Gastroesophageal sphincter (tissue), 4 donors: ENCODE results near the gene ARMS2. TPM values are rescaled to one million over a fixed set of nuclear protein-coding genes. Genes with fewer than 3 reads are reported as not detected.
A peak's percentile ranks its signal among the peaks of the same experiment; 100 is the strongest.

Experiments
- ATAC-seq: fragments of 150-250 bp; one replicate; pipeline ENCODE4 v1.9.1; 2016; ENCODE audit warnings: mild to moderate bottlenecking, moderate library complexity
- H3K27ac ChIP-seq, 4 donors: fragments of 200-600 bp; sonication (generic) in 3 of 4; 1 replicate in 3 of 4; 2 replicates in 1 of 4; pipeline ENCODE4 v1.5.1; 2016 to 2019
- H3K27me3 ChIP-seq: fragments of 200-600 bp; sonication (generic); one replicate; pipeline ENCODE4 v1.5.1; 2019
- H3K36me3 ChIP-seq, 2 donors: fragments of 200-600 bp; sonication (generic); one replicate each; pipeline ENCODE4 v1.5.1; 2019; ENCODE audit warnings: control low read depth in 1 of 2
- H3K4me1 ChIP-seq, 3 donors: fragments of 200-600 bp; sonication (generic); 1 replicate in 2 of 3; 2 replicates in 1 of 3; pipeline ENCODE4 v1.5.1; 2016 to 2019; ENCODE audit warnings: control low read depth in 2 of 3
- H3K4me3 ChIP-seq, 2 donors: fragments of 200-600 bp; sonication (generic); one replicate each; pipeline ENCODE4 v1.5.1; 2019; ENCODE audit warnings: mild to moderate bottlenecking in 1 of 2, moderate library complexity in 1 of 2
- H3K9me3 ChIP-seq, 3 donors: fragments of 200-600 bp; sonication (generic); one replicate each; pipeline ENCODE4 v1.5.1; 2017 to 2019; ENCODE audit warnings: control low read depth in 2 of 3
- CTCF ChIP-seq, 4 experiments: fragments of 200-600 bp in 2 of 4; fragments of 450-650 bp in 2 of 4; sonication (generic) in 1 of 4; IDR thresholded peaks; one replicate each; pipeline ENCODE4 v1.5.1; 2017 to 2019; ENCODE audit warnings: antibody characterized with exemption in 4 of 4, mild to moderate bottlenecking in 2 of 4, moderate library complexity in 2 of 4
- EP300 ChIP-seq: sonication (generic); formaldehyde crosslinking; IDR thresholded peaks from one replicate; pipeline ENCODE4 v1.6.1; 2017; ENCODE audit warnings: antibody characterized with exemption, mild to moderate bottlenecking
- POLR2A ChIP-seq, 2 donors: fragments of 450-650 bp; IDR thresholded peaks; one replicate each; pipeline ENCODE4 v1.6.1; 2017; ENCODE audit warnings: antibody characterized with exemption in 2 of 2, mild to moderate bottlenecking in 2 of 2, moderate library complexity in 1 of 2
- POLR2AphosphoS5 ChIP-seq: sonication (generic); formaldehyde crosslinking; IDR thresholded peaks from one replicate; pipeline ENCODE4 v1.6.1; 2017; ENCODE audit warnings: antibody characterized with exemption
- WGBS, 2 donors: methylation state at CpG; one replicate each; pipeline ENCODE4 v1.1.5; 2018; ENCODE audit warnings: low coverage in 1 of 2; 5-methylcytosine and 5-hydroxymethylcytosine counted together
- total RNA-seq, 4 donors: library from RNA; depleted of rRNA; stranded (reverse); fragments of >200 nt; gene quantifications; one replicate each; pipeline ENCODE4 v1.1.0, GENCODE V29; 2016

The ARMS2 gene
- total RNA-seq, 4 donors from 2014 or later, result not detected

GRCh38 chr10:122458693-122459092 is 4.2 kb downstream of the ARMS2 start:
- H3K4me3 ChIP-seq, result no peak overlapping the region
- H3K4me1 ChIP-seq, result peaks cover 0 to 27% (median 11%) of the 10 kb centered on the region in 3 donors
- no peak overlapping the region for H3K27ac ChIP-seq
- TF ChIP-seq CTCF (IDR thresholded peaks at IDR 0.05) (no peak), POLR2A (IDR thresholded peaks at IDR 0.05) (no peak), POLR2AphosphoS5 (no peak), EP300 (no peak)
- H3K9me3 ChIP-seq, result no peaks in the 10 kb centered on the region
- no peak for ATAC-seq
- no peaks in the 10 kb centered on the region for H3K27me3 ChIP-seq
- no peaks in the 10 kb centered on the region for H3K36me3 ChIP-seq
- WGBS, 2 donors, result 100% methylated on average over 1 of the region's 6 CpGs; no CpG with 5 or more reads in 1 of the 2 donors

GRCh38 chr10:122459561-122460273 is 5.3 kb downstream of the ARMS2 start:
- Histone ChIP-seq H3K27ac (no peak overlapping the region), H3K9me3 (no peaks in the 10 kb centered on the region), H3K4me1 (peaks cover 0 to 37% (median 11%) of the 10 kb centered on the region in 3 donors), H3K36me3 (no peaks in the 10 kb centered on the region), H3K4me3 (no peak overlapping the region), H3K27me3 (no peaks in the 10 kb centered on the region)
- TF ChIP-seq CTCF (IDR thresholded peaks at IDR 0.05) (no peak), POLR2AphosphoS5 (no peak), EP300 (no peak), POLR2A (IDR thresholded peaks at IDR 0.05) (no peak)
- no peak for ATAC-seq
- WGBS, 2 donors, result 86 to 96% methylated on average over 4 to 11 of the region's 14 CpGs

GRCh38 chr10:122460891-122461293 is 6.4 kb downstream of the ARMS2 start:
- Histone ChIP-seq H3K27ac (peak overlapping the region in 3 of 4 donors; percentile 89 to 93 (median 90)), H3K4me1 (peaks cover 0 to 49% (median 11%) of the 10 kb centered on the region in 3 donors), H3K27me3 (no peaks in the 10 kb centered on the region), H3K36me3 (peaks cover 0 to 9% of the 10 kb centered on the region in 2 donors), H3K9me3 (no peaks in the 10 kb centered on the region), H3K4me3 (peak overlapping the region; percentile 54 to 85)
- WGBS, 2 donors, result 0% methylated on average over 2 of the region's 40 CpGs; no CpG with 5 or more reads in 1 of the 2 donors
- ATAC-seq, result no peak
- no peak for TF ChIP-seq POLR2AphosphoS5
- TF ChIP-seq EP300, result no peak
- TF ChIP-seq POLR2A (IDR thresholded peaks at IDR 0.05), result no peak
- TF ChIP-seq CTCF (IDR thresholded peaks at IDR 0.05), result no peak

- whole genome bisulfite sequencing, 2 donors, result no CpG with 5 or more reads among the region's 56 CpGs
- no peaks in the 10 kb centered on the region for H3K27me3 ChIP-seq
- peak within 1 kb of the TSS; percentile 54 to 85 for H3K4me3 ChIP-seq
- H3K9me3 ChIP-seq, result no peaks in the 10 kb centered on the region
- peak within 1 kb of the TSS; percentile 25 to 93 (median 90) for H3K27ac ChIP-seq
- peaks cover 0 to 14% of the 10 kb centered on the region in 2 donors for H3K36me3 ChIP-seq
- TF ChIP-seq CTCF (IDR thresholded peaks at IDR 0.05) (no peak), POLR2AphosphoS5 (peak; percentile 22), EP300 (no peak), POLR2A (IDR thresholded peaks at IDR 0.05) (peak; percentile 49 to 56)
- ATAC-seq, result peak; percentile 88
- peaks cover 0 to 49% (median 11%) of the 10 kb centered on the region in 3 donors for H3K4me1 ChIP-seq
Measured at GRCh38 chr10:122461367-122461728, 6.9 kb downstream of the ARMS2 start, which contains the start of gene HTRA1. HTRA1 (plus strand) TSS chr10:122461553; CDS start chr10:122461653, 100 bp downstream.
